ENCODE data around the gene RBMS1. TPM values are rescaled to one million over a fixed set of nuclear protein-coding genes. Genes with fewer than 3 reads are reported as not detected.
A peak's percentile ranks its signal among the peaks of the same experiment; 100 is the strongest.

RBMS1 gene
- total RNA-seq, 1 donor: 170 TPM

DNA sequence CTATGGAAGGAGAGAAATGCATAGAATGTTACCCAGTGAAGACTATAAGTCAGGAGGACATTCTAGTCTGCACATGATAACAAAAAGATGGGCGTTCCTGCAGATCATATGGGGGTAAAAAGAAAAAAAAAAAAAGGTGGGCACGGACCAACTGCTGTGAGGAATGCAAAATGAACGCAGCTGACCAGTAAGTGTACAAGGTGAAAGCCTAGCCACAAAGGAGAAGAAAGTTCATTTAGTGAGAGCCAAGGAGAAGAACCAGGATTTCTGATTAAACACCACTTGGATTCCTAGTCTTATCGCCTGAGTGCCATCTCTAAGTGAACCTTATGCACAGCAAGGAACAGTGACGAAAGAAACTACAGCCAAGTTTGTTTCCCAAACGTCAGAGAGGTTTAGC is 26.5 kb downstream of the RBMS1 start:
- TF ChIP-seq, protein P1, sequence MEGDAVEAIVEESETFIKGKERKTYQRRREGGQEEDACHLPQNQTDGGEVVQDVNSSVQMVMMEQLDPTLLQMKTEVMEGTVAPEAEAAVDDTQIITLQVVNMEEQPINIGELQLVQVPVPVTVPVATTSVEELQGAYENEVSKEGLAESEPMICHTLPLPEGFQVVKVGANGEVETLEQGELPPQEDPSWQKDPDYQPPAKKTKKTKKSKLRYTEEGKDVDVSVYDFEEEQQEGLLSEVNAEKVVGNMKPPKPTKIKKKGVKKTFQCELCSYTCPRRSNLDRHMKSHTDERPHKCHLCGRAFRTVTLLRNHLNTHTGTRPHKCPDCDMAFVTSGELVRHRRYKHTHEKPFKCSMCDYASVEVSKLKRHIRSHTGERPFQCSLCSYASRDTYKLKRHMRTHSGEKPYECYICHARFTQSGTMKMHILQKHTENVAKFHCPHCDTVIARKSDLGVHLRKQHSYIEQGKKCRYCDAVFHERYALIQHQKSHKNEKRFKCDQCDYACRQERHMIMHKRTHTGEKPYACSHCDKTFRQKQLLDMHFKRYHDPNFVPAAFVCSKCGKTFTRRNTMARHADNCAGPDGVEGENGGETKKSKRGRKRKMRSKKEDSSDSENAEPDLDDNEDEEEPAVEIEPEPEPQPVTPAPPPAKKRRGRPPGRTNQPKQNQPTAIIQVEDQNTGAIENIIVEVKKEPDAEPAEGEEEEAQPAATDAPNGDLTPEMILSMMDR (IDR thresholded peaks at IDR 0.05; ENCODE audit: insufficient read depth, low read length): no peak

DNA sequence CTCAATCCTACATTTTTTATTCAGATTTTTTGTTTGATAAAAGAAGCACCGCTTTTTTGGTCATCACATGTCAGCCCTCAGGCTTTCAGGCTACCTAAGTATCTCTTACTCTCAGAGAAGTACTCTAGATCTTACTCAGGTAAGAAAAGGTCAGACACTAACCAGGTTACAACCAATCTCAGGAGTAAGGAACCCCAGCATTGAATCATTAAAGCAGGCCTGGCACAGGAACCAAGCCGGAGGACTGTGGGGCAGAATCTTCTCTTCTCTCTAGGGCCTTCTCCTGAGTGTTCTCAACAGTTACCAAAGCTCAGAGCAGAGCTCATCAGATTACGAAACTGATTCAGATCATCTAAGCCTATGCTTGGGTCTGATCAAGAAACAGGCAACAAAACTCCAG is 28.2 kb downstream of the RBMS1 start:
- H3K4me3 ChIP-seq (ENCODE audit: low read depth, low read length): no peak overlapping the region
- TF ChIP-seq, protein P1 (IDR thresholded peaks at IDR 0.05; ENCODE audit: insufficient read depth, low read length): no peak
- no peak for DNase-seq (ENCODE audit: low read depth)

More for the DNA sequence above, 26.5 kb downstream of the RBMS1 start:
- no peak for DNase-seq (ENCODE audit: low read depth)
- H3K4me3 ChIP-seq (ENCODE audit: low read depth, low read length): no peak overlapping the region

- TF ChIP-seq, protein P1 (IDR thresholded peaks at IDR 0.05; ENCODE audit: insufficient read depth, low read length): no peak
- peak; percentile 39 for DNase-seq (ENCODE audit: low read depth)
- no peak overlapping the region for H3K4me3 ChIP-seq (ENCODE audit: low read depth, low read length)
Observed at GRCh38 chr2:160465002-160465401, 28.6 kb downstream of the RBMS1 start.

DNA sequence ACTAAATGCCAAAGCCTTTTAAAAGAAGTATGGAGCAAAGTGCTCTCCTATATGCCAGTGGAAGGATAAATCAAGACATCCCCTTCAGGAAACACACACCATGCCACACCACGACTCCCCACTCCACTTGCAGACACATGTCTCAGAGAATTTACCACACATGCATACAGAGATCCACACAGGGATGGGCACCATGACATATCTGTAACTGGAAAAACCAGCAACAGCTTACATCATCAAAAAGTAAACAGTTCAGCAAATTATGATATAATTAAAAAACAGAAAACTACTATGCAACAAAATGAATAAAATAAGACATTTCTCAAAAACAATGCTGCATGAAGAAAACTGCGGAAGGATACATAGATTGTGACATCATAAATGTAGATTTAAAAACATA is 29.6 kb downstream of the RBMS1 start:
- TF ChIP-seq, protein P1 (IDR thresholded peaks at IDR 0.05; ENCODE audit: insufficient read depth, low read length): no peak
- no peak for DNase-seq (ENCODE audit: low read depth)
- no peak overlapping the region for H3K4me3 ChIP-seq (ENCODE audit: low read depth, low read length)

GRCh38 chr2:160463245-160463644 is 30.4 kb downstream of the RBMS1 start:
- TF ChIP-seq, protein P1 (IDR thresholded peaks at IDR 0.05; ENCODE audit: insufficient read depth, low read length): no peak
- no peak for DNase-seq (ENCODE audit: low read depth)
- H3K4me3 ChIP-seq (ENCODE audit: low read depth, low read length): no peak overlapping the region

- no peak overlapping the region for H3K4me3 ChIP-seq (ENCODE audit: low read depth, low read length)
- no peak for DNase-seq (ENCODE audit: low read depth)
- TF ChIP-seq, protein P1 (IDR thresholded peaks at IDR 0.05; ENCODE audit: insufficient read depth, low read length): no peak
Observed at GRCh38 chr2:160460333-160460731, 33.3 kb downstream of the RBMS1 start.

Data from fibroblast of the aortic adventitia (primary cell).